Ishikawa (cell line): ENCODE measurements around the gene RFX8.
A peak's percentile ranks its signal among the peaks of the same experiment; 100 is the strongest.

Experiments
- CEBPB ChIP-seq: IDR thresholded peaks from 2 replicates; pipeline ENCODE4 v1.6.1; 2012
- CREB1 ChIP-seq: IDR thresholded peaks from 2 replicates; pipeline ENCODE4 v1.6.1; 2012; ENCODE audit warnings: low read depth
- EGR1 ChIP-seq: IDR thresholded peaks from 2 replicates; pipeline ENCODE4 v1.6.1; 2012
- EP300 ChIP-seq: IDR thresholded peaks from 2 replicates; pipeline ENCODE4 v1.6.1; 2012; ENCODE audit warnings: borderline replicate concordance
- FOXM1 ChIP-seq: IDR thresholded peaks from 2 replicates; pipeline ENCODE4 v1.6.1; 2012; ENCODE audit warnings: low read depth, borderline replicate concordance
- NFIC ChIP-seq: IDR thresholded peaks from 2 replicates; pipeline ENCODE4 v1.6.1; 2012
- RAD21 ChIP-seq: IDR thresholded peaks from 2 replicates; pipeline ENCODE4 v1.6.1; 2012; ENCODE audit warnings: low read depth
- TAF1 ChIP-seq: IDR thresholded peaks from 2 replicates; pipeline ENCODE4 v1.6.1; 2012; ENCODE audit warnings: low read depth, mild to moderate bottlenecking
- TCF12 ChIP-seq: IDR thresholded peaks from 2 replicates; pipeline ENCODE4 v1.6.1; 2012; ENCODE audit warnings: low read depth
- TEAD4 ChIP-seq: IDR thresholded peaks from 2 replicates; pipeline ENCODE4 v1.6.1; 2012
- YY1 ChIP-seq: IDR thresholded peaks from 2 replicates; pipeline ENCODE4 v1.6.1; 2012; ENCODE audit warnings: low read depth
- ZBTB7A ChIP-seq: IDR thresholded peaks from 2 replicates; pipeline ENCODE4 v1.6.1; 2012; ENCODE audit warnings: low read depth
- TF ChIP-seq, protein P1 (sequence below): IDR thresholded peaks from 2 replicates; pipeline ENCODE4 v1.6.1; 2012
- TF ChIP-seq, protein P2 (sequence below): IDR thresholded peaks from 2 replicates; pipeline ENCODE4 v1.6.1; 2012; ENCODE audit warnings: low read depth, mild to moderate bottlenecking
- TF ChIP-seq, protein P3 (sequence below): IDR thresholded peaks from 2 replicates; pipeline ENCODE4 v1.6.1; 2012

RFX8 gene

DNA sequence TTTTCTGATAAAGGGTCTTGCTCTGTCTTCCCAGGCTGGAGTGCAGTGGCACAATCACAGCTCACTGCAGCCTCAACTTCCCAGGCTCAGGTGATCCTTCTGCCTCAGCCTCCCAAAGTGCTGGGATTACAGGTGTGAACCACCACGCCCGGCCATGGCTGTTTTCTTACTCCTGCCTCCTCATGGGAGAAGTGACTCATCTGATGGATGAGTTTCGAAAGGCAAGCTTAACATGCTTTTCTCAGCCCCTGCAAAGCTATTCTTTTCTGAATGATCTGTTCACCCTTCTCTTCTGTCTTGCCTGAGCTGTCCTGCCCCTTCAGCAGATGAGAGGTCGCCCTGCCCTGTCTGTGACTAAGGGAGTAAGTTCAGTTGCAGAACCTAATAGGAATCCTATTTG, 86.7 kb downstream of the RFX8 start:
- TF ChIP-seq, protein P1, sequence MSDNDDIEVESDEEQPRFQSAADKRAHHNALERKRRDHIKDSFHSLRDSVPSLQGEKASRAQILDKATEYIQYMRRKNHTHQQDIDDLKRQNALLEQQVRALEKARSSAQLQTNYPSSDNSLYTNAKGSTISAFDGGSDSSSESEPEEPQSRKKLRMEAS: no peak
- TF ChIP-seq ZBTB7A (no peak), EP300 (no peak), TAF1 (no peak), YY1 (no peak), EGR1 (no peak), FOXM1 (no peak), TEAD4 (no peak), CEBPB (no peak), NFIC (no peak)
- TF ChIP-seq, protein P2, sequence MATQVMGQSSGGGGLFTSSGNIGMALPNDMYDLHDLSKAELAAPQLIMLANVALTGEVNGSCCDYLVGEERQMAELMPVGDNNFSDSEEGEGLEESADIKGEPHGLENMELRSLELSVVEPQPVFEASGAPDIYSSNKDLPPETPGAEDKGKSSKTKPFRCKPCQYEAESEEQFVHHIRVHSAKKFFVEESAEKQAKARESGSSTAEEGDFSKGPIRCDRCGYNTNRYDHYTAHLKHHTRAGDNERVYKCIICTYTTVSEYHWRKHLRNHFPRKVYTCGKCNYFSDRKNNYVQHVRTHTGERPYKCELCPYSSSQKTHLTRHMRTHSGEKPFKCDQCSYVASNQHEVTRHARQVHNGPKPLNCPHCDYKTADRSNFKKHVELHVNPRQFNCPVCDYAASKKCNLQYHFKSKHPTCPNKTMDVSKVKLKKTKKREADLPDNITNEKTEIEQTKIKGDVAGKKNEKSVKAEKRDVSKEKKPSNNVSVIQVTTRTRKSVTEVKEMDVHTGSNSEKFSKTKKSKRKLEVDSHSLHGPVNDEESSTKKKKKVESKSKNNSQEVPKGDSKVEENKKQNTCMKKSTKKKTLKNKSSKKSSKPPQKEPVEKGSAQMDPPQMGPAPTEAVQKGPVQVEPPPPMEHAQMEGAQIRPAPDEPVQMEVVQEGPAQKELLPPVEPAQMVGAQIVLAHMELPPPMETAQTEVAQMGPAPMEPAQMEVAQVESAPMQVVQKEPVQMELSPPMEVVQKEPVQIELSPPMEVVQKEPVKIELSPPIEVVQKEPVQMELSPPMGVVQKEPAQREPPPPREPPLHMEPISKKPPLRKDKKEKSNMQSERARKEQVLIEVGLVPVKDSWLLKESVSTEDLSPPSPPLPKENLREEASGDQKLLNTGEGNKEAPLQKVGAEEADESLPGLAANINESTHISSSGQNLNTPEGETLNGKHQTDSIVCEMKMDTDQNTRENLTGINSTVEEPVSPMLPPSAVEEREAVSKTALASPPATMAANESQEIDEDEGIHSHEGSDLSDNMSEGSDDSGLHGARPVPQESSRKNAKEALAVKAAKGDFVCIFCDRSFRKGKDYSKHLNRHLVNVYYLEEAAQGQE: no peak
- TF ChIP-seq, protein P3, sequence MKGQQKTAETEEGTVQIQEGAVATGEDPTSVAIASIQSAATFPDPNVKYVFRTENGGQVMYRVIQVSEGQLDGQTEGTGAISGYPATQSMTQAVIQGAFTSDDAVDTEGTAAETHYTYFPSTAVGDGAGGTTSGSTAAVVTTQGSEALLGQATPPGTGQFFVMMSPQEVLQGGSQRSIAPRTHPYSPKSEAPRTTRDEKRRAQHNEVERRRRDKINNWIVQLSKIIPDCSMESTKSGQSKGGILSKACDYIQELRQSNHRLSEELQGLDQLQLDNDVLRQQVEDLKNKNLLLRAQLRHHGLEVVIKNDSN: no peak

GRCh38 chr2:101387151-101387834, 87.6 kb downstream of the RFX8 start, which contains the start of gene CREG2:
Gene CREG2, minus strand, starts transcription at chr2:101387503. Its CDS starts 46 bp downstream, at chr2:101387457.
- TF ChIP-seq, protein P1: peak; percentile 20; the same call in 1 of the 2 replicates
- TF ChIP-seq NFIC (no peak), YY1 (peak; percentile 35; the same call in 1 of the 2 replicates), ZBTB7A (0 out of 2 replicates have a peak, but pooled peaks have one; percentile 24)
- TF ChIP-seq, protein P2: peak; percentile 77

- TF ChIP-seq ZBTB7A (no peak), CREB1 (no peak), EGR1 (no peak), NFIC (no peak), FOXM1 (no peak), RAD21 (no peak), YY1 (no peak), TAF1 (no peak)
- TF ChIP-seq, protein P2: no peak
- TF ChIP-seq, protein P3: no peak
- TF ChIP-seq, protein P1: no peak
Measured at GRCh38 chr2:101386599-101387150, 88.2 kb downstream of the RFX8 start.

- TF ChIP-seq TEAD4 (no peak), ZBTB7A (no peak), TAF1 (no peak), YY1 (no peak), RAD21 (no peak), EP300 (no peak), NFIC (no peak), FOXM1 (no peak), EGR1 (no peak), TCF12 (no peak), CREB1 (no peak), CEBPB (no peak)
- TF ChIP-seq, protein P2: no peak
- TF ChIP-seq, protein P1: no peak
- TF ChIP-seq, protein P3: no peak
Measured at GRCh38 chr2:101383016-101383541, 91.8 kb downstream of the RFX8 start.
